Activated CD4-positive, CD25-positive, alpha-beta regulatory T cell treated with anti-CD3 and anti-CD28 coated beads, Interleukin-2, amount 50 U/mL, for 72 hours (primary cell): Measurements from ENCODE around the gene TM9SF4.
"Not testable (repeated sequence)": the region's sequence is repeated elsewhere in the genome, so short reads cannot be mapped to it uniquely, and the experiment has no call there.

Source experiments
- DNase-seq: peaks from one replicate; pipeline ENCODE4 v3.0.0; 2021

Gene TM9SF4

GRCh38 chr20:32160341-32160740 lies 50.8 kb downstream of the TM9SF4 start:
- no peak for DNase-seq

DNA sequence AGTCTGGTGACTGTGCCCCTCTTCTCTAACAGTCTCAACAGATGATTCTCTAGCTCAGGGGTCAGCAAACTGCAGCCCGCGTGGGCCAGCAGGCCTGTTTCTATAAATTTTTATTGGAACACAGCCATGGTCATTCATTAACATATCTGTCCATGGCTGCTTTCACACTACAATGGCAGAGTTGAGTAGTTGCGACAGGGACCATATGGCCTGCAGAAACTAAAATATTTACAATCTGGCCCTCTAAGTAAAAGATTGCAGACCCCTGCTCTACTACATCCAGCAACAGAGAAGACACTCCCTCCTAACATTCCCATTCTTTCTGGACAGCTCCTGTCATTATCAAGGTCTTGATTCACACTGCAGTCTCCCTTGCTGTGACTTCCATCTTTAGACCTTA lies 52.8 kb downstream of the TM9SF4 start:
- no peak for DNase-seq

GRCh38 chr20:32163951-32164350 lies 54.4 kb downstream of the TM9SF4 start:
- DNase-seq, result no peak

- DNase-seq, result no peak
Observed at GRCh38 chr20:32164984-32165735, 55.6 kb downstream of the TM9SF4 start.

DNA sequence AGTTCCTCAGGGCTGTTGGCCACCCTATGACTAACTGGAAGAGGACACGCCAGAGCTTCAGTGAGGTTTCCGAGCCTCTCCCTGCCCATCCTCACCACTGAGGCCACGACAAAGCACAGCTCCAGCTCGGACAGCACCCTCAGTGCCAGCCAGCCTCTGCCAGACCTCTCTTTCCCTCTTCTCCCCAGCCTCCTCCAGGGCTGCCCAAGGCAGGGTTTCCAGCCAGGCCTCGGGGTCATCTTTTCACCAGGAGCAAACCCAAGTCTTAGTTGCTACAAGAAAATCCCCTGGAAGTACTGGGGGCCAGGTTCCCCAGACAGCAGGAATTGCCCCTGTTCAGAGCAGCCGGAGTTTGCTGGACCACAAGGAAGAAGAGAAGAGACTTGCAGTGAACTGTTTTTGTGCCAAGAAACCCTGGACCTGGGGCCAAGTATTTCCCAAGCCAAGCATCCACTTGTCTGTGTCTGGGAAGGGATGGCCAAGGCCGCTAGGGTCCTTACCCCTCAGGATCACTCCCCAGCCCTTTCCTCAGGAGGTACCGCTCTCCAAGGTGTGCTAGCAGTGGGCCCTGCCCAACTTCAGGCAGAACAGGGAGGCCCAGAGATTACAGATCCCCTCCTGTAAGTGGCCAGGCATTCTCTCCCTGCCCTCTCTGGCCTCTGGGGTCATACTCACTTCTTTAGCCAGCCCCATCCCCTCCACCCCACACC lies 56.5 kb downstream of the TM9SF4 start:
- no peak for DNase-seq

- no peak for DNase-seq
Observed at GRCh38 chr20:32167552-32167951, 58.0 kb downstream of the TM9SF4 start.

- DNase-seq, result no peak
Observed at GRCh38 chr20:32168184-32168910, 58.8 kb downstream of the TM9SF4 start.

DNA sequence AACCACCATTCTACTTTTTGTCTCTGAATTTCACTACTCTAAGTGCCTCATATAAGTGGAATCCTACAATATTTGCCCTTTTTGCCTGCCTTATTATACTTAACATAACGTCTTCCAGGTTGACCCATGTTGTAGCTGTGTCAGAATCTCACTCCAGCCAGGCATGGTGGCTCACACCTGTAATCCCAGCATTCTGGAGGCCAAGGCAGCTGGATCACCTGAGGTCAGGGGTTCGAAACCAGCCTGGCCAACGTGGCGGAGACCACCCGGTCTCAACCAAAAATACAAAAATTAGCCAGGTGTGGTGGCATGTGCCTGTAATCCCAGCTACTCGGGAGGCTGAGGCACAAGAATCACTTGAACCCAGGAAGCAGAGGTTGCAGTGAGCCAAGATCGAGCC lies 68.2 kb downstream of the TM9SF4 start:
- DNase-seq, result not testable (repeated sequence)

DNA sequence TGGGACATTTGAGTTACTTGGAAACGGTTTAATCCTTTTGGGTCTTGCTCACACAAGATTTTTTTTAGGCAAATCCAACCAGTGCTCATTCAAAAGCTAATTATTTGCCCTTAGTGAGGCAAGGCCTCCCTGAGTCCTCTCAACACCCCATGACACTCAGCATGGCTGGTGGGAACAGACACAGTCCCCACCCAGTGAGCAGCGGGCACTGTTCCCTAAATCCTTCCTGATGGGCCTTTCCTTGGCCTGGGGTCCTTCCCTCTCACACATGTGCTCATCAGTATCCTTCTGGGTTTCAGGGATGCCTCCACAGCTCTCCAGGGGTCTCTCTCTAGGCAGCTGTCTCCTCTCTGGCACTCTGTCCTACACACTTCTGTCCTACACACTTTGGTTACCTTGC lies 70.0 kb downstream of the TM9SF4 start:
- no peak for DNase-seq

- DNase-seq, result no peak
Observed at GRCh38 chr20:32179934-32180333, 70.4 kb downstream of the TM9SF4 start.

- DNase-seq, result no peak
Observed at GRCh38 chr20:32181606-32182005, 72.1 kb downstream of the TM9SF4 start.

- no peak for DNase-seq
Observed at GRCh38 chr20:32183947-32184635, 74.6 kb downstream of the TM9SF4 start.

DNA sequence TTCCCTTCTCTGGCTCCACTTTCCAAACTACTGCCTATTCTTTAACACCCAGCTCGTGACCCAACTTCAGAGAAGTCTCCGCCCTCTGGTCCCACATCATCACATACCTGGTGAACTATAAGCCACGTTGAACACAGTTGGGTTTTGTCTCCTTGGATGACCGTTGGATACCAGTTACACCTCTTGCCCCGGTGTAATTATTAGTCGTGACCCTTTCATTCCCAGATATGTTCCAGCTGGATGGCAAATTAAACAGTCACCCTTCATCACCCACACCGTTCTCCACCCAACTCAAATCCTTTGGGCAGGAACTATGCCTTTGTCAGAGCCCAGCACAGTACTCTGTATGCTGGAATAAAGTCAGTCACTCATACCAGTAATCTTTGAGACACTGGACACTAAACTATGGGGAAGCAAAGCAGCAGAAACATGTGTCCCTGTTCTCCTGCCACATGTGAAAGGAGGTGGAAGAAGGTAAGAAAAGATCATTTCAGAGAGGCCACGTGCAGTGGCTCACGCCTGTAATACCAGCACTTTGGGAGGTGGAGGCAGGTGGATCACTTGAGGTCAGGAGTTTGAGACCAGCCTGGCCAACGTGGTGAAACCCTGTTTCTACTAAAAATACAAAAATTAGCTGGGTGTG lies 75.6 kb downstream of the TM9SF4 start:
- DNase-seq, result no peak

- DNase-seq, result no peak
Observed at GRCh38 chr20:32186506-32186905, 77.0 kb downstream of the TM9SF4 start.

DNA sequence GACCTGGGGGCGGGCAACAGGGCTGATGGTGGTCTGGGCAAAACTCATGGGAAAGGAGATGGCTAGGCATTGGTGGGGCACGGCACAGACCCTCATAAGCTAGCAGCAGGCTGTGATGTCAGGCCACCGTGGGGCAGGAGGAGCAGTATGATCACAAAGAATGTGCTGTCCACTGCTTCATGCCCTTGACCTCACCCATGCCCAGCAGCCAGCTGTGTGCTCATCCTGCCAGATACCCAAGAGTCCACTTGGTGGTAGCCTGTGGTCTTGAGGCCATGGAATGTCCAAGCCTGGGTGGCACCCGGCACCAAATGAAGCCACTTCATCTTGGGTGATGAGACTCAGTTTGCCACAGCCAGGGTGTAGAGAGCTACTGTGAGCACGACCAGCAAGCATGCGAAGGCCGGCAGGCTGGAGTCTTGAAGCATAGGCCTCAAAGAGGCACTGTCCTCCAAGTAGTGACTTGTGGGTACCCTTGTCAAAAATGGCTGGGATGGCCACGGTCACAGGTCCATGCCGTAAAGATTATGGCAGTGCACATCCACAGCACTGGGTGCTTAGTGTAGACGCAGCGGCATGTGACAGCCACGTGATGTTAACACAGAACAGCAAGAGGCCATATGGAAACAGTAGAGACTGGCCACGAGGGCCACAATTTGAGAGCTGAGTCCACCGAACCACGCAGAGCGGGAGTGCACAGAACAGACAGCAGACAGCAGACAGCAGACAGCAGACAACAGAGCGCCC lies 79.0 kb downstream of the TM9SF4 start:
- DNase-seq, result no peak

GRCh38 chr20:32189123-32189410 lies 79.6 kb downstream of the TM9SF4 start:
- no peak for DNase-seq

DNA sequence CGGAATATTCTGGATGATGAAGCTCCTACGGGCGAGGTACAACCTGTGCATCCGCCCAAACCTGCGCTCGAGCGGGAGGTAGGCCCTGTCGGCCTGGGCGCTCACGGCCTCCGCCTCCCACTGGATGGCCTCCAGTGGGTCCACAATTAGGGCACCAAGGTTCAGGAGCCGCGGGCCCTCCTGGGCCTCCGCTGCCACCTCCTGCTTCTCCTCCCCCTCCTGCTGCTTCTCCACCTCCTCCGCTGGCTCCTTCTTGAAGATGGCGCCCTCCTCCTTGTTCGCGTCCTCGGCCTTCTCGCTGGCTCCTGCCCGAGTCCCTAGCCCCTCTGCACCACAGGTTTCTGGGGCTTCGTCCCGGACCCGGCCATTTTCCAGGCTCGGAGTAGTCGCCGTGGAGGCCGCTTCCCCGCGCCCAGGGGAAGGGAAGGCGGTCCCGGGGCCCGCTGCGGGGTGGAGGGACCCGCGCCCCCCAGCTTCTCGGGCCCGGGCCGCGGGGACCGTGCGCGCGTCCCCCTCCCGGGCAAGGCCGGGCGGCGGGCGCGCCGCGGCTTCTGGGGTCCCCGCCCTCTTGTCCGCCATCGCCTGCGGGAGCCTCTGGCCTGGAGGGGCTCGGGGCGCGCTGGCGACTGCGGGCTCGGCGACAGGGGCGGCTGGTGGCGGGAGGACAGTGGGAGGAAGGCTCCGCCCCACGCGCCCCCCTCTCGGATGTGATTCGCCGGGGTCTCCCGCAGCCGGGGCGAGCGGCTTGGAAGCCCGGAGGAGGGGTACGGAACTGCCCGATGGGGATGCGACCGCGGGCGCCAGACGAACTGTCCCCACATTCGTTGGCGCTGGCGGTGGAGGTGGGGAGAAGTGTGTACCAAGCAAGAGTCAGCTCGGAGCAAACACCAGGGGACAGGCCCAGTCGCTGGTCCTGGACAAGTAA lies 80.4 kb downstream of the TM9SF4 start:
- DNase-seq, result peak; percentile 55

- DNase-seq, result no peak
Observed at GRCh38 chr20:32190616-32191415, 81.3 kb downstream of the TM9SF4 start.

- no peak for DNase-seq
Observed at GRCh38 chr20:32191422-32191821, 81.9 kb downstream of the TM9SF4 start.

DNA sequence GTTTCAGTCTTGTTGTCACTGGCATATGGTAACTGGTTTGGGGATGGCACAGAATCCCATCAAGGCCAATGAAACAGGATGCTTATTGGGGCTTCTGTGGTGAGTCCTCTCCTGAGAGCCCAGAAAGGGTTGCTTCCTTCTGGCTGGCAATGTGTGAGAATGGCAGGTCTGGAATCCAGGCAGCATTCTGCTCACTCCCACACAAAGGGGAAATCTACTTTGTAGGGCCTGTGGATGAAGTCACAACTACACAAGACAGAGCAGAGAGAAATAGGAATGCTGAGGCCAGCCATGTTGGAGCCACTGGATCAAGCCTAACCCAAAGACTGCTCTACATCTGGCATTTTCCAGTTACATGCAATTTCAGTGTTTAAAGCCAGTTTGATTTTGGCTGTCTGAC lies 82.4 kb downstream of the TM9SF4 start:
- DNase-seq, result no peak
